ENCODE measurements around the gene SYT8.
"Not testable (repeated sequence)": the region's sequence is repeated elsewhere in the genome, so short reads cannot be mapped to it uniquely, and the experiment has no call there.

Gene SYT8

GRCh38 chr11:1807264-1807995, 27.4 kb upstream of the SYT8 start:
- Histone ChIP-seq H3K27me3 (ENCODE audit: insufficient read depth, low read length) (peaks cover 6% of the 10 kb centered on the region), H3K4me3 (ENCODE audit: low read length) (no peak overlapping the region), H2AFZ (ENCODE audit: low read depth, low read length) (no peak overlapping the region), H3K36me3 (ENCODE audit: insufficient read depth, low read length) (no peaks in the 10 kb centered on the region), H3K4me1 (ENCODE audit: insufficient read depth, low read length) (no peaks in the 10 kb centered on the region), H3K9me3 (ENCODE audit: low read length) (no peaks in the 10 kb centered on the region)

GRCh38 chr11:1810761-1811160, 24.0 kb upstream of the SYT8 start:
- Histone ChIP-seq H3K36me3 (ENCODE audit: insufficient read depth, low read length) (no peaks in the 10 kb centered on the region), H3K4me1 (ENCODE audit: insufficient read depth, low read length) (no peaks in the 10 kb centered on the region), H3K9me3 (ENCODE audit: low read length) (no peaks in the 10 kb centered on the region), H3K4me3 (ENCODE audit: low read length) (no peak overlapping the region), H2AFZ (ENCODE audit: low read depth, low read length) (no peak overlapping the region), H3K27me3 (ENCODE audit: insufficient read depth, low read length) (peaks cover 3% of the 10 kb centered on the region)

DNA sequence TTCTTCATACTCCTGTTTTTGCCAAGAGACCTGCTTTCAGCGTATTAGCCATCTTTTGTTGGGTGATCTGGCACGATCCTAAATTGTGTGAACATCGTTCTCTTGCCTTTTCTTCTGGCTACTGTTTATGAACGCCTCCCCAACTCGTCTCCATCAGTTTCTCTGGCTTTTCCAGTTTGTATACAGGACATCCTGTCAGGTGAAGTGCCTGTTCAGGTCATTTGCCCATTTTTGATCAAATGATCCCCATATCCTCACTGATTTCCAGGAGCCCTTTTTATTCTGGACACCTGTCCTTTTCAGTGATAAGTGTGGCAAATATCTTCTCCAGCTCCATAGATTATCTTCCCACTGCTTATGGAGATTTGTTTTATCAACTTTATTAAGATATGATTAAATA, 22.5 kb upstream of the SYT8 start:
- no peak overlapping the region for H3K4me3 ChIP-seq (ENCODE audit: low read length)
- H3K36me3 ChIP-seq (ENCODE audit: insufficient read depth, low read length): no peaks in the 10 kb centered on the region
- H2AFZ ChIP-seq (ENCODE audit: low read depth, low read length): no peak overlapping the region
- H3K4me1 ChIP-seq (ENCODE audit: insufficient read depth, low read length): no peaks in the 10 kb centered on the region
- H3K9me3 ChIP-seq (ENCODE audit: low read length): no peaks in the 10 kb centered on the region
- peaks cover 2% of the 10 kb centered on the region for H3K27me3 ChIP-seq (ENCODE audit: insufficient read depth, low read length)

DNA sequence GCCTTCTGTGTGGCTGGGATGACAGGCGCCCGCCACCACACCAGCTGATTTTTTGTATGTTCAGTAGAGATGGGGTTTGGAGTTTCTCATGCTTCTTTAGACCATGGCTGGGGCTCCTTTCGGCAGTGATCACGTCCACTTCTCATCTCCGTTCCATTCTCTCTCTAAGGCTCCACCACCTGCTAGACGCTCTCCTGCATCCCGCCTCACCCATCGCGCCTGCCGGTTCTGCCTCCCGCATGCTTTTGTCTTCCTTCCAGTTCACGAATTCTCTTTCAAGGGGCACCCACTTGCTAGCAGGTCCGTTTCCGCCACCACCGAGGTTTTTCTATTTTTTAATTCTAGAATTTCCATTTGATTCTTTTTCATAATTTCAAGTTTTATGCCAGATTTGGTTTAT, 22.0 kb upstream of the SYT8 start:
- no peaks in the 10 kb centered on the region for H3K4me1 ChIP-seq (ENCODE audit: insufficient read depth, low read length)
- no peak overlapping the region for H2AFZ ChIP-seq (ENCODE audit: low read depth, low read length)
- H3K9me3 ChIP-seq (ENCODE audit: low read length): no peaks in the 10 kb centered on the region
- peaks cover 2% of the 10 kb centered on the region for H3K27me3 ChIP-seq (ENCODE audit: insufficient read depth, low read length)
- no peaks in the 10 kb centered on the region for H3K36me3 ChIP-seq (ENCODE audit: insufficient read depth, low read length)
- H3K4me3 ChIP-seq (ENCODE audit: low read length): no peak overlapping the region

GRCh38 chr11:1813356-1813755, 21.4 kb upstream of the SYT8 start:
- H3K27me3 ChIP-seq (ENCODE audit: insufficient read depth, low read length); H3K9me3 ChIP-seq (ENCODE audit: low read length); H2AFZ ChIP-seq (ENCODE audit: low read depth, low read length); H3K4me1 ChIP-seq (ENCODE audit: insufficient read depth, low read length); H3K4me3 ChIP-seq (ENCODE audit: low read length); H3K36me3 ChIP-seq (ENCODE audit: insufficient read depth, low read length): not testable (repeated sequence)

DNA sequence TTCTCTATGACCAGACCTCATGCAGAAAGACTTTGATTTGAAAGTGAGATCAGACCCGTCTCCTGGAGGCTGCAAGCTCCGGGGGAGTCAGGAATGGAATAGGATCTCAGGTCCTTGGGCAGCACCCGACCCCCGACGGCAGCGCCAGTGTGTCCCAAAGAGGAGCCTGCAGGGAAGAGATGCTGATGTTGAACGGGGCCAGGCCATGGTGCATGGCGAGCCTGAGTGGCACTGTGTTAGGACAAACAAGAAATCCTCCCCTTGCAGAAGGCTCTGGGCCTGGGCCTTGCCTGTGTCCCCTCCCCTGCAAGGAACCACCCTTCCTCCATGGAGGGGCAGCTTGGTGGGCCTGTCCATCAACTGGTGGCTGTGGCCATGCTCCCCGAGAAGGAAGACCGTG, 20.1 kb upstream of the SYT8 start:
- Histone ChIP-seq H3K9me3 (ENCODE audit: low read length) (no peaks in the 10 kb centered on the region), H3K4me1 (ENCODE audit: insufficient read depth, low read length) (no peaks in the 10 kb centered on the region), H3K4me3 (ENCODE audit: low read length) (no peak overlapping the region), H2AFZ (ENCODE audit: low read depth, low read length) (no peak overlapping the region), H3K36me3 (ENCODE audit: insufficient read depth, low read length) (no peaks in the 10 kb centered on the region), H3K27me3 (ENCODE audit: insufficient read depth, low read length) (peaks cover 2% of the 10 kb centered on the region)

DNA sequence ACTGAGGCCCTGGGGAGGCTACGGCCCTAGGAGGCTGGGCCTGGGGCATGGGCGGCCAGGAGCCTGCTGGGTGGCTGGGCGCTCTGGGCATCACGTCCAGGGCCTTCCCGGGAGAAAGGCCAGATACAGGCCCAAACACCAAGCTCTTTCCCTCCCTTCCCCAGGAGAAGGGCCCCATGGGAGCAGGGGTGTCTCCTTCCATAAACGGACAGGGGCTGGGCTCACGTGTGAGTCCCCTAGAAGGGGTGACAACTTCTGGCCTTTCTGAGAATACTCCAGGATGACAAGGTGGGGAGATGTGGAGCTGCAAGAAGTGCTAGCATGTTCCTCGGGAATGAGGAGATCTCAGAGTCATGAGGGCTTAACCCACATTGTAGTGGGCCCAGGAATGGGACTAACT, 19.5 kb upstream of the SYT8 start:
- H3K27me3 ChIP-seq (ENCODE audit: insufficient read depth, low read length): peaks cover 2% of the 10 kb centered on the region
- no peaks in the 10 kb centered on the region for H3K36me3 ChIP-seq (ENCODE audit: insufficient read depth, low read length)
- no peak overlapping the region for H2AFZ ChIP-seq (ENCODE audit: low read depth, low read length)
- no peaks in the 10 kb centered on the region for H3K9me3 ChIP-seq (ENCODE audit: low read length)
- H3K4me1 ChIP-seq (ENCODE audit: insufficient read depth, low read length): no peaks in the 10 kb centered on the region
- no peak overlapping the region for H3K4me3 ChIP-seq (ENCODE audit: low read length)

- H3K27me3 ChIP-seq (ENCODE audit: insufficient read depth, low read length): peaks cover 2% of the 10 kb centered on the region
- H3K9me3 ChIP-seq (ENCODE audit: low read length): no peaks in the 10 kb centered on the region
- H3K36me3 ChIP-seq (ENCODE audit: insufficient read depth, low read length): no peaks in the 10 kb centered on the region
- H3K4me3 ChIP-seq (ENCODE audit: low read length): no peak overlapping the region
- H3K4me1 ChIP-seq (ENCODE audit: insufficient read depth, low read length): no peaks in the 10 kb centered on the region
- no peak overlapping the region for H2AFZ ChIP-seq (ENCODE audit: low read depth, low read length)
These were observed 19.0 kb upstream of the SYT8 start for GRCh38 chr11:1815751-1816150.

DNA sequence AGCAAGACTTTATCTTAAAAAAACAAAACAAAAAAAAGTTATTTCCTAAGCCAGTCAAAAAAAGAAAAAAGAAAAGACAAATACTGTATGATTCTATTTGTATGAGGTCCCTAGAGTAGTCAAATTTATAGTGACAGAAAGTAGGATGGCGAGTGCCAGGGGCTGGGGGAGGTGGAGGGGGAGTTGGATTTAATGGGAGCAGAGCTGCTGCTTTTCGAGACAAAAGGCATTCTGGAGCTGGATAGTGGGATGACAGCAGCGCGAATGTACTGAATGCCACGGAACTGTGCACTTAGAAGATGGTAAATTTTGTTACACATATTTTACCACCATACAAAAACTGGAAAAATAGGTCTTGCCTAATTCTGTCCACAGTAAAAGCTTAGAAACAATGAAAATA, 17.8 kb upstream of the SYT8 start:
- Histone ChIP-seq H2AFZ (ENCODE audit: low read depth, low read length) (no peak overlapping the region), H3K36me3 (ENCODE audit: insufficient read depth, low read length) (no peaks in the 10 kb centered on the region), H3K4me1 (ENCODE audit: insufficient read depth, low read length) (no peaks in the 10 kb centered on the region), H3K4me3 (ENCODE audit: low read length) (no peak overlapping the region), H3K9me3 (ENCODE audit: low read length) (no peaks in the 10 kb centered on the region), H3K27me3 (ENCODE audit: insufficient read depth, low read length) (peaks cover 2% of the 10 kb centered on the region)

- H2AFZ ChIP-seq (ENCODE audit: low read depth, low read length): no peak overlapping the region
- no peaks in the 10 kb centered on the region for H3K36me3 ChIP-seq (ENCODE audit: insufficient read depth, low read length)
- no peaks in the 10 kb centered on the region for H3K4me1 ChIP-seq (ENCODE audit: insufficient read depth, low read length)
- H3K27me3 ChIP-seq (ENCODE audit: insufficient read depth, low read length): peaks cover 2% of the 10 kb centered on the region
- H3K4me3 ChIP-seq (ENCODE audit: low read length): no peak overlapping the region
- no peaks in the 10 kb centered on the region for H3K9me3 ChIP-seq (ENCODE audit: low read length)
These were observed 17.3 kb upstream of the SYT8 start for GRCh38 chr11:1817511-1817910.

DNA sequence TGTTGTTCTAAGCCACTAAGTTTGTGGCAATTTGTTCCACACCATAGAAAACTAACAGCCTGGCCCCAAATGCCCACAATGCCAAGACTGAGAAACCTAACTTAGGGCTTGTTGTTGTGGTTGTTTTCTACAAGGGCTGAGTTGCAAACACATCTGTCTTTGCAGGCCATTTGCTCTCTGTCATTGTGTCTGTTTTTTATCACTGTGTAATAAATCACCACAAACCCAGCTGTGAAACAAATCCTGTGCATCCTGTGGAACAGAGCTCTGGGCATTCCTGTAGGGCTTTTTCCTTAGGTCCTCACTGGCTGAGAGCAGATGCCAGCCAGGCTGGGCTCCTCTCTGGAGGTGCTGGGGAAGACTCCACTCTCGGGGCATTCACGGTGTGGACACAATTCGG, 15.7 kb upstream of the SYT8 start:
- Histone ChIP-seq H2AFZ (ENCODE audit: low read depth, low read length) (no peak overlapping the region), H3K9me3 (ENCODE audit: low read length) (no peaks in the 10 kb centered on the region), H3K4me1 (ENCODE audit: insufficient read depth, low read length) (no peaks in the 10 kb centered on the region), H3K4me3 (ENCODE audit: low read length) (no peak overlapping the region), H3K36me3 (ENCODE audit: insufficient read depth, low read length) (no peaks in the 10 kb centered on the region), H3K27me3 (ENCODE audit: insufficient read depth, low read length) (peaks cover 2% of the 10 kb centered on the region)

DNA sequence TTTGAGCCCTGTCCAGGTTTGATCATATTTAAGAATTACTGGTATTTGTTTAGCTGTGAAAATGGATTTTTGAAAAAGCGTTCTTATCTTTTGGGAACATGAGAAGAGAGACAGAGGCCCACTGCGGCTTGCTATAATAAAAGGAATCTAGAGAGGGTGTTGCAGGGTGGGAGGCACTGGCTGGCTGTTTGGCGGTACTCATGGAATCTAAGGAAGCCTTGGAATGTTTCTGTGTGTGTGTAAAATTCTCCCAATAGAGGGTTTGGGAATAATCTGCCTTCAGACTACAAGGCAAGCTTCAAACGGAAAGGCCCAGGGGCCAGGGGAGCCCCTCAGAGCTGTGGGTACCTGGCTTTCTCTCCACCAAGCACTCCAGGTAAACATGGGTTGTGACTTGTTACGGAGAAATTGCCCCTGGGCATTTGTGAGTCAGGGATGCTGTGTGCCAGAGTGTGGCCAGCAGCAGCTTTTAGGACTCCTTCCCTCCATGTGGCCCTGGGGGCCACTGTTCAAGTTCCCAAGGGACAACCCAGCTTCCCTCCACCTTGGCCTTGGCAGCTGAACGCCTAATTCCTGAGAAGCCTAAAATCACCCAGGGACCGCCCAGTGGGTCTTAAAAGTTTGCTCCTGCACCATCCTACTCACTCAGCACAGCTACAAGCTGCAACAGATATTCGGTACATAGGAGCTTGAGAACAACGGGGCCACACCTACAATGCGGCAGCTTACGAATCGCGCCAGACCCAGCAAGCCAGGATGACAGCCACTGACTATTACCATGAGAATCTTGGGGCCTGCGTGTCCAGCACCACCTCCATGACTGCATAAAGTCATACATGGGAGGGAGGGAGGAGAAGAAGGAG, 14.1 kb upstream of the SYT8 start:
- H2AFZ ChIP-seq (ENCODE audit: low read depth, low read length): no peak overlapping the region
- no peak overlapping the region for H3K4me3 ChIP-seq (ENCODE audit: low read length)
- H3K36me3 ChIP-seq (ENCODE audit: insufficient read depth, low read length): no peaks in the 10 kb centered on the region
- H3K9me3 ChIP-seq (ENCODE audit: low read length): no peaks in the 10 kb centered on the region
- H3K4me1 ChIP-seq (ENCODE audit: insufficient read depth, low read length): no peaks in the 10 kb centered on the region
- H3K27me3 ChIP-seq (ENCODE audit: insufficient read depth, low read length): peaks cover 2% of the 10 kb centered on the region

GRCh38 chr11:1821562-1821961, 13.2 kb upstream of the SYT8 start:
- no peak overlapping the region for H2AFZ ChIP-seq (ENCODE audit: low read depth, low read length)
- H3K9me3 ChIP-seq (ENCODE audit: low read length): no peaks in the 10 kb centered on the region
- H3K4me1 ChIP-seq (ENCODE audit: insufficient read depth, low read length): no peaks in the 10 kb centered on the region
- no peaks in the 10 kb centered on the region for H3K36me3 ChIP-seq (ENCODE audit: insufficient read depth, low read length)
- H3K4me3 ChIP-seq (ENCODE audit: low read length): no peak overlapping the region
- H3K27me3 ChIP-seq (ENCODE audit: insufficient read depth, low read length): peaks cover 2% of the 10 kb centered on the region

All from neuron (in vitro differentiated cells).